Measurements from ENCODE around the gene NFE2.

GRCh38 chr12:54301428-54302048, 723 bp upstream of the NFE2 start:
- TF ChIP-seq RAD21 (IDR thresholded peaks at IDR 0.05; ENCODE audit: low read depth), result no peak
- no peak for TF ChIP-seq REST (IDR thresholded peaks at IDR 0.05; ENCODE audit: low read depth)
- TF ChIP-seq CREB1 (IDR thresholded peaks at IDR 0.05; ENCODE audit: low read depth), result no peak
- TF ChIP-seq, protein P1, sequence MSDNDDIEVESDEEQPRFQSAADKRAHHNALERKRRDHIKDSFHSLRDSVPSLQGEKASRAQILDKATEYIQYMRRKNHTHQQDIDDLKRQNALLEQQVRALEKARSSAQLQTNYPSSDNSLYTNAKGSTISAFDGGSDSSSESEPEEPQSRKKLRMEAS (IDR thresholded peaks at IDR 0.05), result no peak
- TF ChIP-seq YY1 (IDR thresholded peaks at IDR 0.05; ENCODE audit: low read depth), result no peak
- no peak for TF ChIP-seq EP300 (IDR thresholded peaks at IDR 0.05; ENCODE audit: borderline replicate concordance)
- TF ChIP-seq FOXM1 (IDR thresholded peaks at IDR 0.05; ENCODE audit: borderline replicate concordance, low read depth), result no peak
- TF ChIP-seq EGR1 (IDR thresholded peaks at IDR 0.05), result no peak
- TF ChIP-seq TAF1 (IDR thresholded peaks at IDR 0.05; ENCODE audit: low read depth), result no peak
- no peak for TF ChIP-seq NFIC (IDR thresholded peaks at IDR 0.05)
- TF ChIP-seq ZBTB7A (IDR thresholded peaks at IDR 0.05; ENCODE audit: low read depth), result no peak
- TF ChIP-seq, protein P2, sequence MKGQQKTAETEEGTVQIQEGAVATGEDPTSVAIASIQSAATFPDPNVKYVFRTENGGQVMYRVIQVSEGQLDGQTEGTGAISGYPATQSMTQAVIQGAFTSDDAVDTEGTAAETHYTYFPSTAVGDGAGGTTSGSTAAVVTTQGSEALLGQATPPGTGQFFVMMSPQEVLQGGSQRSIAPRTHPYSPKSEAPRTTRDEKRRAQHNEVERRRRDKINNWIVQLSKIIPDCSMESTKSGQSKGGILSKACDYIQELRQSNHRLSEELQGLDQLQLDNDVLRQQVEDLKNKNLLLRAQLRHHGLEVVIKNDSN (IDR thresholded peaks at IDR 0.05), result no peak
- TF ChIP-seq TEAD4 (IDR thresholded peaks at IDR 0.05), result no peak
